ENCODE data around the gene SIPA1.

DNA sequence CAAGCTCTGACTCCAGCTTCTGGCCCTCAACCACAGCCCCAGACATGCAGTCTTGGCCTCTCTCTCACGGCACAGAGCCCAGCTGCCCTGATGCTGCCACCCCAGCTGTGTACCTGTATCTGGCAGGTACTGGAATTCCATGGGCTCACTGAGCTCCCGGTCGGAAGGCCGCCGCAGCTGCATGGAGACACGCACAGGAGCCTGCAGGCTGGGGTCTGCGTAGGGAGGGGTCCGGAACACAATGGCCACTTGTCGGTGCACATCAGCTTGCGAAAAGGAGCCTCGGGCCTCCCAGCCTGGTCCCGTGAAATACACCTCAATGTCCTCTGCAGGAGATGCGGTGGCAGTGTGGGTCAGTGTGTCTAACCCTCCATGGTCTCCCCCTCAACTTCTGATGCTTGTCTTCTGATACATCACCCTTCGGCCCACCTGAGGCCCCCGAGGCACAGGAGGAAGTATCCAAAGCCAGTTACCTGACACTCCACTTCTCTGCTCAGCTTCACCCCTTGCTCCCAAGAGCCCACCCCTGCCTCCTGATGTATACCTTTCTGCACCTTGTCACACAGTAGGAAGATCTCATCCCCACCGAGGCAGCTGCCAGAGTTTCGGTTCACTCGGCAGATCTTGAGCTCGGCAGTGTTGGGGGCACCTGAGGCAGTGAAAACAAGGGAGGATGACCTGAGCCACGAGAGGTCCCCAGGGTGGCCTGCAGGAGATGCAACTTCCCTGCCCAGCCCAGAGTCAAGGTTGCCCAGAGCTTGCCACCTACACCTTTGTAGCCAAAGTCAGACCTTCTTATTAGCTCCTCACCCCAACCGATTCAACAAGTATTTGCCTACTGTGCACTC, 20.5 kb downstream of the SIPA1 start:
- no peak for TF ChIP-seq EP300 (IDR thresholded peaks at IDR 0.05)
- TF ChIP-seq, protein P1, sequence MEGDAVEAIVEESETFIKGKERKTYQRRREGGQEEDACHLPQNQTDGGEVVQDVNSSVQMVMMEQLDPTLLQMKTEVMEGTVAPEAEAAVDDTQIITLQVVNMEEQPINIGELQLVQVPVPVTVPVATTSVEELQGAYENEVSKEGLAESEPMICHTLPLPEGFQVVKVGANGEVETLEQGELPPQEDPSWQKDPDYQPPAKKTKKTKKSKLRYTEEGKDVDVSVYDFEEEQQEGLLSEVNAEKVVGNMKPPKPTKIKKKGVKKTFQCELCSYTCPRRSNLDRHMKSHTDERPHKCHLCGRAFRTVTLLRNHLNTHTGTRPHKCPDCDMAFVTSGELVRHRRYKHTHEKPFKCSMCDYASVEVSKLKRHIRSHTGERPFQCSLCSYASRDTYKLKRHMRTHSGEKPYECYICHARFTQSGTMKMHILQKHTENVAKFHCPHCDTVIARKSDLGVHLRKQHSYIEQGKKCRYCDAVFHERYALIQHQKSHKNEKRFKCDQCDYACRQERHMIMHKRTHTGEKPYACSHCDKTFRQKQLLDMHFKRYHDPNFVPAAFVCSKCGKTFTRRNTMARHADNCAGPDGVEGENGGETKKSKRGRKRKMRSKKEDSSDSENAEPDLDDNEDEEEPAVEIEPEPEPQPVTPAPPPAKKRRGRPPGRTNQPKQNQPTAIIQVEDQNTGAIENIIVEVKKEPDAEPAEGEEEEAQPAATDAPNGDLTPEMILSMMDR (IDR thresholded peaks at IDR 0.05) = no peak
